HG03175 (cell line): ENCODE measurements around the gene ATP5F1A.
"Not testable (repeated sequence)": the region's sequence is repeated elsewhere in the genome, so short reads cannot be mapped to it uniquely, and the experiment has no call there.

ENCODE experiments used
- ATAC-seq: cut with Tn5 transposase; IDR thresholded peaks from one replicate; pipeline ENCODE4 v1.9.1; 2021; ENCODE audit warnings: mild to moderate bottlenecking, moderate library complexity; ENCODE audit not compliant: unreplicated experiment

Gene ATP5F1A

DNA sequence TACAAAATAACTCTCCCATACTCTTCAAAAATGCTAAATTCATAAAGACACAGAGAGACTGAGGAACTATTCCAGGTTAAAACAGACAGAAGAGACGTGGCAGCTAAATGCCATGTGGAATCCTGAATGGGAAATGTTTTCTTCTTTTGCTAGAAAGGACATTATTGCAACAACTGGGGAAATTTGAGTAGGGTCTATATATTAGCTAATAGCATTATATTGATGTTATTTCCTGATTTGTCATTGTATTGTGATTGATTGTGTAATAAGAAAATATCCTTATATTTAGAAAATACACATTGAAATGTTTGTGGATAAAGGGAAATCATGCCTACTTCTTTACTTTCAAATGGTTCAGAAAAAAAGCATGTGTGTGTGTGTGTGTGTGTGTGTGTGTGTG, 49.5 kb downstream of the ATP5F1A start:
- no peak for ATAC-seq

DNA sequence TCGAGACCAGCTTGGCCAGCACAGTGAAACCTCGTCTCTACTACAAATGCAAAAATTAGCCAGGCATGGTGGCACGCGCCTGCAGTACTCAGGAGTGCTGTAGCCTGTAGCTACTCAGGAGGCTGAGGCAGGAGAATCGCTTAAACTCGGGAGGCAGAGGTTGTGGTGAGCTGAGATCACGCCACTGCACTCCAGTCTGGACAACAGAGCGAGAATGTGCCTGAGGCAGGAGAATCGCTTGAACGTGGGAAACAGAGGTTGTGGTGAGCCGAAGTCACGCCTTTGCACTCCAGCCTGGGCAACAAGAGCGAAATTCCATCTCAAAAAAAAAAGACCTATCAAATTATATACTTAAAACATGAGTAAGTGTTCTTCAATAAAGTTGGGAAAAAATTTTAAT, 50.7 kb downstream of the ATP5F1A start:
- ATAC-seq: not testable (repeated sequence)

DNA sequence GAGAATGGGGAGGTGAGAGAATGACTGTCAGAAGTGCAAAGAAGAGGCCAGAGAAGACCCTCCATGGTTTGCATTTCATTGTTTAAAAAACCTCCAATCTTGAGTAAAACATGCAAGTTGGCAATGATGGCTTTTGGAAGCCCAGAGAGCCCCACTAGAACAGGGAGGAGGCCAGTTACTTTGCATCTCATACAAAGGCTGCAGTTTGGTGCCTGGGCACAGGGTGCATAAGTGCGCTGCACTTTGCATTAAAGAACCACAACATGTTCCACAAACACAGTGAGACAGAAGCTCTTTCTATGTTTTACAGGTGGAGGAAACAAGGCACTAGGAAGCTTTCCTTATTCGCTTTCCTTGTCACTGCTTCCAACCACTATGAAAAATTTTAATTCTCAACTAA, 51.4 kb downstream of the ATP5F1A start:
- no peak for ATAC-seq

DNA sequence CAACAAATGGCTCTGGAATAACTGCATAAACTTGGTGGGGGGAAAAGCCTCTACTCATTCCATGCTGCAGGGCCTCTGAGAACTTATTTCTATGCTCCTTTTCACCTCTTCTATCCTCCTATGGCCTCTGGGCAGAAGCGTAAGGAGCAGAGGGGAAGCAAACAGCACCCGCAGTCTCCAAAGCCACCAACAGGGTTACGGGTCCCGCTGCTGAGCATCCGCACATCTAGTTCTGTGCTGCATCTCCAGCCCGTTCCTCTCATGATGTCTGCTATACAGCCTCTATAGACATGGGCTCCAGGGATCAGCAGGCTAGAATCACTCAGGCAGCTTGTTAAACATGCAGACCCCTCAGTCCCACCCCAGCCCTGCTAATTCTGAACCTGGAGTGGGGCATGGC, 52.0 kb downstream of the ATP5F1A start:
- no peak for ATAC-seq

DNA sequence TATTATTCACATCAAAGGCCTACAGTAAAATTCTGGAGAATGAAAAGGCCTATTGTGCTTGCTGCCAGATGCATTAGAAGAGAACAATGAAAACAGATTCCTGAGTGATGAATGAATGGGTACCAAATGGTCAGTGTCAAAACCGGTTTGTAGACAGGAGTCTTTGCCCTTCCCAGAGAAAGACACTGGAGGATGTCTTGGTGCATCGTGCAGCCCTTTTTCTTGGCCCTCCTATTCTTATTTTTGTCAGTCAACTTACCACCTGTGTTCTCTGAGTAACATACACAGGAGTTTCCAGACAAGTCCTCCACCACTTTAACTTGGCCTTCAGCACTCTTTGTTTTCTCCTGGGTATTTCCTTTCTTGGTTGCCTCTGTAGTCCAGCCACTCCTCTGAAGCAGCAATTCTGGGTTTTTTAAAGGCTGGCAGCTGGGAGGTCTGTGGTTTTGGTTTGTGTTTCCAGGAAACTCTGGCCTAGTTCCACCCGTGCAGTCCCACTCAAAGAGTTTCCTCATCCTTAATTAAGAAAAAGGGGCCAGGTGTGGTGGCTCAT, 55.4 kb downstream of the ATP5F1A start:
- no peak for ATAC-seq

DNA sequence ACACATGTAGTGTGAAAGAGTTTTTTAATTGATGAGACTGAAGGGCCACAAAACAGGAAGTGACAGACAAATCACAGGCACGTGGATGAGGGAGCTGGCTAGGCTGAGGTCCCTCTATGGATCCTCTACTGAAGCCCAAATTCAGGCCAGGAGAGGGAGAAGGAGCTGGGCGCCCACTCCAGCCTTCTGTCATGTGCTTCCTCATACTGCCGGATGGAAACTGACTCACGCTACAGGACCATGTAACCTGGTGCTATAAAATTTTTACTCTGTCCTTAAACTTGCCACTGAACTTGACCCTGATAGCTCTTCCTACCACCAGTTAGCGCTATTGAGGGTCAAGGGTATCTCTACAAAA, 57.4 kb downstream of the ATP5F1A start:
- no peak for ATAC-seq

DNA sequence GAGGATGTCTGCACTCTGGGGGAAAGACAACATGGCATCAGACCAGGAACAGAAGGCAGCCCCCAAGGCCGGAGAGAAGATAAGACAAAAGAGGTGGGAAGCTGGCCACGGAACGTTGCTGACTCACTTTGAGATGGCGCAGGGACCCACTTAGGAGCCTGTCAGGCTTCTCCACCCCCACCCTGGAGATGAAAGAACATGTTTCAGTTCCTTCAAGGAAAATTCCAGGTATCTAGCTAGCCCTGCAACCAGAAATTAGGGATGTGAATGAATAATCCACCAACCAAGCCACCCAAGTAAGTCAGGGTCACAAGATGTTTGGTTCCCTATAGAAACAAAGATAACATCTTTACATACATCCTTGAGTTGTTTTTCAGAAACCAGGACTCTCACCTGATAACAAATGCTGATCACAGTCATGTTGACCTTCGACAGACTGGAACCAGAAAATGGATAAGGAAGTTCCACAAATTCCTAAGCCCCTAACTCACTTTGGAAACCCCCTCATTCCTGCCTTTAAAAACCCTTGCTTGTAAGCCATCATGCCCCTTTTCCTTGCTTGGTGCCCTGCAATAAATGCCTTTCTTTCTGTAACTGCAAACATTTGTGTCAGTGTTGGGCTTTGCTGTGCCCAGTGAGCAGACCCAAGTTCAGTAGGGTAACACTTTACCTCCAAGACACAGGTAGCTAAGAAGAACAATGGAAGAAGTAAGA, 57.9 kb downstream of the ATP5F1A start:
- no peak for ATAC-seq

DNA sequence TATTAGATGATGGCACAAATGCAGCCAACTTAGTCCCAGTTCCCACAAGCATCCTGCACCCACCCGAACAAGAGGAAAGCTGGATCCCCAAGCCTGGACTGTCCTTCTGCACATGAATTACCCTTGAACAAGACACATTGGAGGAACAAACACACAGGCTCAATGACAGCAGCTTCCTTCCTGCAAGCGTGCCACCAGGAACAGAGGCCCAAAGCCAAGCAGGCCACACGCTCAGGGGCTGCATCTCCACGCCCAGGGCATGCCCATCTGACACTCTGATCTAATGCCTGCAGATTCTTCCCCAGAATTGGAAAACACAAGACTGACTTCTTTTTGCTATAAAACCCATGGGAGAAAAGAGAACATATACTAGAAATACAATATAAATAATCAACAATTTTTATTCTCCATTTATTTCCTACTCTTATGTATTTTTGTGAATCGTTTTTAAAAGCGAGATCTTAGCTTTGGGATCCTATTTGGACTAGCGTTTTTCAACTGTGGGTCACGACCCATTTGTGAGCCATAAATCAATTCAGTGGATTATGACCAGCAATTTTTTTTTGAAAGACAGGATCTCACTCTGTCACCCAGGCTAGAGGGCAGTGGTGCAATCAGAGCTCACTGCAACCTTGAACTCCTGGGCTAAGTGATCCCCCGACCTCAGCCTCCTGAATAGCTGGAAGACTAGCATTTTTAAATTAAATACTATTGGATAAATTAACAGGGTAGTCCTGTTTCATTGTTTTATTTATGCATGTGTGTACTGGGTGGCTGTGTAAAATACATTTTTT, 60.4 kb downstream of the ATP5F1A start:
- no peak for ATAC-seq

DNA sequence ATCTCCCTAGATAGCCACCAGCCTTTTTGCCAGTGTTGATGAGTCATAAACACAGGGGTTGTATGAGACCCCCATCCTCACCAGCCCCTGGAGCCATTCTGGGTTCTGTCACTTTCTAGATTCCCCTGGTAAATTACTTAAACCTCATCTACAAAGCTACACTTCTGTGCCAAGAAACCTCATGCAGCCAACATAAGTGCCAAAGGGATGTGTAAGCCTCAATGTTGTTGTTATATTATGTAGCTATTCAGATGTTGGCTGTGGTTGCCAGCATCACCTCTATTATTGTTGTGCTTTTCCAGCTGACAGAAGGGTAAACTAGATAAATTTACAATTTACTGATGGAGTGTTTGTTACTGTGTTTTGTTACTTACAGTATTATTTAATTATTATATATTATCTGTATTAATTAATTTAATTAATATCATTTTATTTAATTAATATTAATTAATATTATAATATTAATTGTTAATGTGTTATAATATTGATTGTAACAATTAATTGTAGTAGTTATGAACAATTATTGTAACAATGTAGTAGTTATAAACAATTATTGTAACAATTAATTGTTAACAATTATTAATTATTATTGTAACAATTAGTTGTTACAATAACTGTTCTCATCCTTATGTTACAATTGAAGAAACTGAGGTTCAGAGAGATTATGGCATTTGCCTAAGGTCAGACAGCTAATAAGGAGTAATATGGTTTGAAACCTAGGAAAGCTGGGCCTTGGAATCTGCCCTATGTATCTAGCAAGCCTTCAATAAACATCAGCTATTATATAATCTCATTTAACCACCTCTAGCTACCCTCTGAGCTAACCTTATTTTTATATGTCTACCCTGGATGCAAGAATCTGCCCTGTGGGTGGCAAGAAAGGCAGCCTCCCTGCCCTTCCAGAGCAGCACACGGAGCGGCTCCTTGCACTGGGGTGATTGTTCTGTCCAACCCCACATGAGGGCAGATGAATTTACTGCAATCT, 62.1 kb downstream of the ATP5F1A start:
- no peak for ATAC-seq

DNA sequence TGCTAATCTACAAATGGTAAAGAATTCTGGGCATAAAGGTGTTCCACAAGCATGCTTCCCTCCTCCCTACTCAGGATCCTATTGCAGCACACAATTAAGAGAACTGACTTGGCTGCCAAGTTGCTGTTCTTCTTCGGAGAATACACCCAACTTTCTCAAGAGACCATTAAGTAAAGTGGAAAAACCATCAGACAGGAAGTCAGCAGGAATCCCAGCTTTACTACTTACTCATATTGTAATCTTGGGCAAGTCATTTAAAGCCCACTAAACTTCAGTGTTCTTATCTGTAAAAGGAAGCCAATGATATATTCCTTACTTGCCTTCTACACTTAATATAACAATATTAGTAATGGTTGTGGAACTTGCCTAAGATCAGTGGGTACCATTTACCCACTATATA, 63.9 kb downstream of the ATP5F1A start:
- ATAC-seq: no peak

DNA sequence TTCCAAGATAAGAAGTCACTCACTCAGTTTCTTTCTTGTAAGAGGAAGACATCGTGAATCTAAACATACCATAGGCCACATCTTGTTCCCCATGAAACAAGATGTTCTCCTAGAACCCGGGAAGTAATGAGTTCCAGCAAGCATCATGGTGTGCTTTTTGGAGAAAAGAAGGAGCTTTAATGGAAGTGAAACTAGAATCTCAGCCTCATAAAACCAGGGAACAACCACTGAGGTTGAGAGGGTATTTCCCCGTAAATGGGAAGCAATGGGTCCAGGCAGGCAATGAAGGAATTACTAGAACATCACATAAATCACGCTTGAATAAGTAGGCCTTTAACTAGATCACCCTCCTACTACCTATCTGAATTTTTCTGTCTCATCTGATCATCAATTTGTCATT, 66.4 kb downstream of the ATP5F1A start:
- ATAC-seq: no peak
